Measurements from ENCODE around the gene JAZF1. TPM values are rescaled to one million over a fixed set of nuclear protein-coding genes. Genes with fewer than 3 reads are reported as not detected.

The JAZF1 gene
- polyA plus RNA-seq, 3 donors: 12.1 to 18.1 (median 17.2) TPM

- Mint-ChIP-seq H3K27ac (no peak overlapping the region), H3K4me1 (peaks cover 19% of the 10 kb centered on the region), H3K4me3 (no peak overlapping the region), H3K36me3 (peaks cover 38 to 40% of the 10 kb centered on the region in 2 donors), H3K27me3 (ENCODE audit: low read depth in 3 of 3) (peaks cover 0 to 1% (median 1%) of the 10 kb centered on the region in 3 donors), H3K9me3 (peaks cover 0 to 1% (median 0%) of the 10 kb centered on the region in 7 donors)
- peaks cover 6 to 8% of the 10 kb centered on the region in 2 donors for H3K4me1 ChIP-seq (ENCODE audit: control insufficient read depth in 1 of 2, insufficient read depth in 2 of 2, low read length in 2 of 2)
- no peaks in the 10 kb centered on the region for H3K27me3 ChIP-seq (ENCODE audit: control insufficient read depth in 2 of 2, insufficient read depth in 2 of 2, low read length in 2 of 2)
- 100% methylated on average over 1 of the region's 4 CpGs for WGBS (ENCODE audit: insufficient coverage)
- no peak overlapping the region for H3K9ac ChIP-seq (ENCODE audit: insufficient read depth, low read length, poor library complexity, severe bottlenecking)
- H3K4me2 ChIP-seq (replicated peaks; ENCODE audit: extremely low read depth, low read length, poor library complexity, severe bottlenecking): no peak overlapping the region
- H3K27ac ChIP-seq (ENCODE audit: low read depth in 1 of 2, low read length in 2 of 2): no peak overlapping the region
- no peak for DNase-seq
- H3K79me2 ChIP-seq (ENCODE audit: insufficient read depth, low read length): peaks cover 74% of the 10 kb centered on the region
- H3K4me3 ChIP-seq (replicated peaks in 1 of 3; ENCODE audit: low read depth in 2 of 3, low read length in 3 of 3): no peak overlapping the region
- intact Hi-C loops (cut with micrococcal nuclease): no loop called here
- no peak overlapping the region for H2AFZ ChIP-seq (ENCODE audit: insufficient read depth, low read depth, low read length, poor library complexity, severe bottlenecking)
- H3K36me3 ChIP-seq (replicated peaks in 1 of 2; ENCODE audit: control insufficient read depth in 1 of 2, insufficient read depth in 2 of 2, low read length in 2 of 2): peaks cover 8 to 18% of the 10 kb centered on the region in 2 donors
- peaks cover 94% of the 10 kb centered on the region for H4K20me1 ChIP-seq (ENCODE audit: insufficient read depth, low read length)
- H3K9me3 ChIP-seq (replicated peaks in 1 of 2; ENCODE audit: control insufficient read depth in 1 of 2, insufficient read depth in 1 of 2, low read length in 2 of 2): no peaks in the 10 kb centered on the region
- no peak for TF ChIP-seq CTCF (IDR thresholded peaks at IDR 0.05)
These were observed 75.8 kb downstream of the JAZF1 start for GRCh38 chr7:28104811-28105210.

GRCh38 chr7:28104041-28104541 is 76.5 kb downstream of the JAZF1 start:
- Histone ChIP-seq H3K4me1 (ENCODE audit: control insufficient read depth in 1 of 2, insufficient read depth in 2 of 2, low read length in 2 of 2) (peaks cover 6 to 8% of the 10 kb centered on the region in 2 donors), H3K4me2 (replicated peaks; ENCODE audit: extremely low read depth, low read length, poor library complexity, severe bottlenecking) (no peak overlapping the region), H3K27me3 (ENCODE audit: control insufficient read depth in 2 of 2, insufficient read depth in 2 of 2, low read length in 2 of 2) (no peaks in the 10 kb centered on the region), H3K36me3 (replicated peaks in 1 of 2; ENCODE audit: control insufficient read depth in 1 of 2, insufficient read depth in 2 of 2, low read length in 2 of 2) (peaks cover 8 to 18% of the 10 kb centered on the region in 2 donors), H3K4me3 (replicated peaks in 1 of 3; ENCODE audit: low read depth in 2 of 3, low read length in 3 of 3) (no peak overlapping the region), H3K9ac (ENCODE audit: insufficient read depth, low read length, poor library complexity, severe bottlenecking) (no peak overlapping the region), H3K79me2 (ENCODE audit: insufficient read depth, low read length) (peaks cover 68% of the 10 kb centered on the region), H2AFZ (ENCODE audit: insufficient read depth, low read depth, low read length, poor library complexity, severe bottlenecking) (no peak overlapping the region), H4K20me1 (ENCODE audit: insufficient read depth, low read length) (peaks cover 87% of the 10 kb centered on the region), H3K27ac (ENCODE audit: low read depth in 1 of 2, low read length in 2 of 2) (no peak overlapping the region), H3K9me3 (replicated peaks in 1 of 2; ENCODE audit: control insufficient read depth in 1 of 2, insufficient read depth in 1 of 2, low read length in 2 of 2) (no peaks in the 10 kb centered on the region)
- no peak for TF ChIP-seq CTCF (IDR thresholded peaks at IDR 0.05)
- no peak for DNase-seq
- H3K4me3 Mint-ChIP-seq: no peak overlapping the region
- 86% methylated on average over 3 of the region's 3 CpGs for WGBS (ENCODE audit: insufficient coverage)
- peaks cover 0 to 1% (median 0%) of the 10 kb centered on the region in 7 donors for H3K9me3 Mint-ChIP-seq
- H3K27me3 Mint-ChIP-seq (ENCODE audit: low read depth in 3 of 3): peaks cover 1 to 3% (median 1%) of the 10 kb centered on the region in 3 donors
- peaks cover 39 to 43% of the 10 kb centered on the region in 2 donors for H3K36me3 Mint-ChIP-seq
- peaks cover 19% of the 10 kb centered on the region for H3K4me1 Mint-ChIP-seq
- H3K27ac Mint-ChIP-seq: peak overlapping the region in 1 of 7 donors; percentile 75
- intact Hi-C loops (cut with micrococcal nuclease): no loop called here
